HG02885 (cell line): ENCODE results near the gene SLC44A5.
"Not testable (repeated sequence)": the region's sequence is repeated elsewhere in the genome, so short reads cannot be mapped to it uniquely, and the experiment has no call there.

Source experiments
- ATAC-seq: cut with Tn5 transposase; IDR thresholded peaks from one replicate; pipeline ENCODE4 v1.9.1; 2021; ENCODE audit warnings: mild to moderate bottlenecking; ENCODE audit not compliant: unreplicated experiment, poor library complexity

Gene SLC44A5

DNA sequence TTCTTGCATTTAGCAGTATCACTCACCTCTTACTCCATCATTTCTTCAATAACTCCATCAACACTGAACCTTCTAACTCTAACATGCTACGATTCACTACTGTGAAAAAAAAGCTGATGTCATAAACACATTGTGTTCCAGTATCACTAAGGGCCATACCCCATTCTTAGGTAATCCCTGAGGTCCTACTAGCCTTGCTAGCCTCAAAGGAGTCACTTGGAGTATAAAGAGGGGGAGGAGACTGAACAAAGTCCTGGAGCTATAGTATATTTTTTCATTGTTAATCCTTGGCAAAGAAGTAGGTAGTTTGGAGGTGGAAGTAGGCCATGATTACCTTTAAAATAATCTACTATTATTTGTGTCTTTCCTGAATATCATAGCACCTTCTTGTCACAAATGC lies at the start of gene SLC44A5:
Gene SLC44A5, minus strand, starts transcription at position 101 of the 400 bp plus-strand sequence. CDS start 69,667 bp downstream, outside the sequence.
- ATAC-seq = no peak

DNA sequence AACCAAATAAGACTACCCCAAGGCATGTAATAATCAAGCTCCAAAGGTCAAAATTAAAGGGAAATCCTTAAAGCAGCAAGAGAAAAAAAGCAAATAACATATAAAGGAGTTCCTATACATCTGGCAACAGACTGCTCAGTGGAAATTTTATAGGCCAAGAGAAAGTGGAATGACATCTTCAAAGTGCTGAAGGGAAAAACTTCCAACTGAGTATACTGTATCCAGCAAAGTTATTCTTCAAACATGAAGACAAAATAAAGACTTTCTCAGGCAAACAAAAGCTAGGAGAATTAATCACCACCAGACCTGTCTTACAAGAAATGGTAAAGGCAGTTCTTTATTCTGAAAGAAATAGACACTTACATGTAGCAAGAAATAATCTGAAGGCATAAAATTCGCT lies 45.0 kb upstream of the SLC44A5 start:
- no peak for ATAC-seq

DNA sequence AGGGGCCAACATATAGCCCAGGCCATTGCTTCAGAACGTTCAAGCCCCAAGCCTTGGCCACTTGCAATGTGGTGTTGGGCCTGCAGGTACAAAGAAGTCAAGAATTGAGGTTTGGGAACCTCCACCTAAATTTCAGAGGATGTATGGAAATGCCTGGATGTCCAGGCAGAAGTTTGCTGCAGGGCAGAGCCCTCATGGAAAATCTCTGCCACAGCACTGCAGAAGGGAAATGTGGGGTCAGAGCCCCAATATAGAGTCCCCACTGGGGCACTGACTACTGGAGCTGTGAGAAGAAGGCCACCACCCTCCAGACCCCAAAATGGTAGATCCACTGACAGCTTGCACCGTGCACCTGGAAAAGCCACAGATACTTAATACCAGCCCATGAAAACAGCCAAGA lies 36.3 kb upstream of the SLC44A5 start:
- not testable (repeated sequence) for ATAC-seq

- ATAC-seq = not testable (repeated sequence)
Measured at GRCh38 chr1:75645153-75645552, 34.2 kb upstream of the SLC44A5 start.

DNA sequence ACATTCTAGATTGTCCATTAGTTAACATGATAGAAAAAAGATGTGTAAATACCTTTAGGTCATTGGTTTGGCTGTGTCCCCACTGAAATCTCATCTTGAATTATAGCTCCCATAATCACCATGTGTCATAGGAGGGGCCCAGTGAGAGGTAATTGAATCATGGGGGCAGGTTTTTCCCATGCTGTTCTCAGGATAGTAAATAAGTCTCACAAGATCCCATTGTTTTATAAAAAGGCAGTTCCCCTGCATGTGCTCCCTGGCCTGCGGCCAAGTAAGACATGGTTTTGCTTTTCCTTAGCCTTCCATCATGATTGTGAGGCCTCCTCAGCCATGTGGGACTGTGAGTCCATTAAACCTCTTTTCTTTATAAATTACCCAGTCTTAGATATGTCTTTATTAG lies 32.5 kb upstream of the SLC44A5 start:
- ATAC-seq = no peak

DNA sequence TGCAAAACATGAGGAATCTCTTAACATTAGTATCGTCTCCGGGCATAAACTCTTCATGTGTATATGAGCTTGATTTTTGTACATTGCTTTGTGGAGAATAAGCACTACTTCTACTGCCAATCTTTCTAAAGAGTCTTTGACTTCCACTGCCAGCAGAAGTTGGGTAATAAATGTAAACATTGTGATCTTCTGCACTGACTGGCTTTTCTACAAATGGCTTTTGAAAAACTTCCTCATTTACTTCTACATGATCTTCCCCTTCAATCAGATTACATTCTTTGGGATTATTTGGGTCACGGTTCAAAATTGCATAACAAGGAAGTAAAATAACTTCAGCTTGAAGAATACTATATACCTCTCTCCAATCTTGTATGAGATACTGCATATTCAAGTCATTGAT lies 30.4 kb upstream of the SLC44A5 start:
- no peak for ATAC-seq

DNA sequence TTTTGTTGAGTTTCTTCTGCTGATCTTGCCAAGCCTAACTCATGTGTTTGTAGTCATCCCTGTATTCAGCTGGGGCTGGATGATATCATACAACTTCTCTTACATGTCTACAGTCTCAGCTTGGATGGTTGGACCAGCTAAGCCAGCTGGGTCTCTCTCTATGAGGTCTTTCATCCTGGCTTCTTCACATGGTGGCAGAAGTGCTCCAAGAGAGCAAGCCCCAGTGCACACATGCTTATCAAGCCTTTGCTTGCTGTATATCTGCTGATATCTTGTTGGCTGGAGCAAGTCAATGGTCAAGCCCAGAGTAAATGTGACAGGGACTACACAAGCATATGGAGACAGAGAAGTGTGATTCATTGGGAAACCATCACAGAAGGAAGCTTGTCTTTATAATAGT lies 29.2 kb upstream of the SLC44A5 start:
- peak; percentile 51 for ATAC-seq

DNA sequence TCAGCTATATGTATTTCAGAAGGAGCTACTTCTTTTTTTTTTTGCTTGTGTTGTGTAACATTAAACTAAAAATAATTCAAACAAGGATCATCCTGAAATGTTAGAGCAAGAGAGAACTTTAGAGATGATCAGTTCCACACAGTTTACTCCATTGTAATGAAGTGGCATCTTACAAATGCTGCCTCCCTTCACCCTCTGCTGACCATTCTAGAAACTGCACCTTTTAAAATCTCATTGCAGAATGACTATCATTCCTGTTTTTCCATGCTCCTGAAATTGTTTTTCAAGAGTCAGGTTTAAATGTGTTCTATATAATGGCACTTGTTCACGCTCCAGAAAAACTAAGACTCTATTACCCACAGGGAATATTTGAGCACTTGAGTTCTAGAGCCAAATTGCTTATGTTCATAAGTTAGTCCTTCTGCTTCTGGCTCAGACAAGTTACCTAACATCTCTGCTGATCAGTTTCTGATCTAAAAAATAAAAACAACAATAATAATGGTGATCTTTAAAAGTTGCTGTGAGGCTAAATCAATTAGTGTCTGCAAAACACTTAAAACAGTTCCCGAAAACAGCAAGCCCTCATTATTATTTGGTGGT lies 21.5 kb upstream of the SLC44A5 start:
- peak; percentile 94 for ATAC-seq

DNA sequence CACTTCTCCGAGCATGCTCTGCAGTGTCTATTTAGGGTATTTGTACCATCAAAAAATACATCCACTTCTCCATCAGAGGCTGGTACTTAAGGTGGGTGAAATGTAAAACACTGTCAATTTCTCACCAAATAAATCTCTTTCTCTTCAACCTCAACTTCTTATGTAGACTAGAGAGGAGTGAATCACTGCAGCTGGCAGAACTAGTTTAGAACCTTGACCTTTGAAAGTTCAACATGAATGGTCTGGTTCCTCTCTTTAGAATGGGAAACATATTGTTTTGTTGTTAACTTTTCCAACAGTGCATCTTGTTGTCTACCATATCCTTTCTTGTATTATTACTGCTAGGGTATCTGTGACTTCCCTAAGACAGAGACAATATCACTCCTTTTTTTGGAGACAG lies 20.1 kb upstream of the SLC44A5 start:
- ATAC-seq = no peak

DNA sequence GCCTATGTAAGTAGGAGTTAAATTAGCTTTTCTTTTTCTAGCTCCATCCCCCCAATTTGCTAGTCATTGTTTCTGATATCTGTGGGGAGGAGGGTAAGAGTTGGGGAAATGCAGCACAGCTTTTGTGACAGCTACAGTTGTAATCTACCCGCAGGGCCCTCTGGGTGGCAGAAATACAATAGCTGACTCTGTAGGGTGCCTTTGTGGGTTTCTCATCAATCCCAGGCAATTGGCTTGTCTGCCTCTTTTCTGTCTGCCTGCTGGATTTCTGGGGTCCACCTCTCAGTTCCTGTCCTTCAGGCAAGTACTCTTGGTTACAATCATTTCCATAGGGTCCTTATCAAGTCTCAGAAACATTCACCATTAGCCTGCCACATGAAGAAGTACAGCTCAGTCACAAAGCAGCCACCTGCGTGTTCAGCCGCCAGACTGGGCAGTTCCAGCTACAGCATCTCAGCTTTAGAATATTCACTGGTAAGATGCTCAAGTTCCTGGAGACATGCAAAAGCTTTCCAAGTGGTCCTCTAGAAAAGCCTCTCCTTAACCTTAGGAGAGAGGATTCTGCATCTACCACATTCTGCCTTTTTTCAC lies 19.2 kb upstream of the SLC44A5 start:
- no peak for ATAC-seq

- ATAC-seq = no peak
Measured at GRCh38 chr1:75625795-75626194, 14.9 kb upstream of the SLC44A5 start.

DNA sequence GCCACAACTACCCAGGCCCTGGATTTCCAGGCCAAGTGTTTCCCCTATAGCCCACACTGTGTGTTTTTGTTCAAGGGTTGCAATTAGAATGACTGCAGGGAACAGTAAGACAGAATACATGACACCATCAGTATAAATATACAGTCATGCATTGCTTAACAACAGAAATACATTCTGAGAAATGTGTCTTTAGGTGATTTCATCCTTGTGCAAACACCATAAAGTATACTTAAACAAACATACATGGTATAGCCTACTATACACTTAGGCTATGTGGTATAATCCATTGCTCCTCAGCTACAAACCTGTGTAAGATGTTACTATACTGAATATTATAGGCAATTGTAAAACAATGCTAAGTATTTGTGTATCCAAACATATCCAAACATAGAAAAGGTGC lies 7.5 kb upstream of the SLC44A5 start:
- ATAC-seq = no peak

GRCh38 chr1:75616436-75617433 lies 5.8 kb upstream of the SLC44A5 start:
- peak; percentile 5 for ATAC-seq

DNA sequence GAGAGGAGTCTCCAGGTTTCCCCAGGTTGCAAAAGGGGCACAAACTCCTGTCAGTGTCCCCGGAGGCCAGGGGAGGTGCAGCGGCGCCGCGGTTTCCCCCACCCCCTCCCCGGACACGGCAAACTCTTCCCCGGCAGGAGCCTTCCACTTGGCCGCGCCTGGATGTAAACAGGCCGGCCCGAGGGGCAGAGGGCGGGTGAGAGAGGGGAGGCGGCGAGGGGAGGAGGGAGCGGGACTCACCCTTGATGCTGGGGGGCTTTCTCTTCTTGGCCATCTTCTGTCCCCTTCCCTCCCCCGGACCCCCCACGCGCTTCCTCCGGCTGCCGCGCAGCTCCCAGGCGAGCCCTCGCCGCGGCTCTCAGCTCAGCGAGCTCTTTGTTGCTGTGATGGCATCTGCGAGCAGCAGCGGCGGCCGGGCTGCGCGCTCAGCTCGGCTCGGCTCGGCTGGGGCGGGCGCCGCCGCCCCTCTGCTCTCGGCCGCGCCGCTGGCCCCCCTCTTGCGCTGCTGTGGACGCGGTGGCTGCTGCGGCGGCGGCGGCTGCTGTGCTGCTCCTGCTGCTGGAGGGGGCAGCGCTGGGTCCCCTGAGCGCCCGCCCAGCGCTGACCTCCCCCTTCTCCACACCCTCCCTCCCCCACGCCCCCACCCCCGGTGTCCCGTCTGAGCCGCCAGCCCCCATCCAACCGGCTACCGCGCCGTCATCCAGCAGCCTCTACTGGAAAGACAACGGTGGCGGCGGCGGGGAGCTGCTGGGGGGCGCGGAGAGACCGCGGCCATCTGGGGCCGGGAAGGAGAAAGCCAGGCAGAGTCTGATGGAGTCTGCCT lies 4.9 kb upstream of the SLC44A5 start:
- ATAC-seq = peak; percentile 67

DNA sequence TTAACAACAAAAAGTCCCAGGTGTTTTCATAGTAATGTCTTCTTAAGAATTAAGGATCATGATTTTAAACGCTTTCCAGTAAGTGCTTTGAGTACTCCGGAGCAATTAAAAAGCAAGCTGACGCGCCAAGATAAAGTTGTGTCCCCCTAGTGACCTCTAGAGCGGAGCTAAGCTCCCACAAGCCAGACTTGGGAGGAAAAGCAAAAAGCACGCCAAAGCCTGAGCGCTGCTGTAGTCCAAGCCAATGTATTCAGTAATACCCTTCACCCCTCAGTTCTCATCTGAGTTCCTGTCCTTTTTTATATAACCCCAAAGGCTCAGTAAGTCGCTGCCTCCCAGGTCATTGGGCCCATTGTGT lies 3.5 kb upstream of the SLC44A5 start:
- ATAC-seq = no peak

- ATAC-seq = no peak
Measured at GRCh38 chr1:75613916-75614315, 3.0 kb upstream of the SLC44A5 start.

DNA sequence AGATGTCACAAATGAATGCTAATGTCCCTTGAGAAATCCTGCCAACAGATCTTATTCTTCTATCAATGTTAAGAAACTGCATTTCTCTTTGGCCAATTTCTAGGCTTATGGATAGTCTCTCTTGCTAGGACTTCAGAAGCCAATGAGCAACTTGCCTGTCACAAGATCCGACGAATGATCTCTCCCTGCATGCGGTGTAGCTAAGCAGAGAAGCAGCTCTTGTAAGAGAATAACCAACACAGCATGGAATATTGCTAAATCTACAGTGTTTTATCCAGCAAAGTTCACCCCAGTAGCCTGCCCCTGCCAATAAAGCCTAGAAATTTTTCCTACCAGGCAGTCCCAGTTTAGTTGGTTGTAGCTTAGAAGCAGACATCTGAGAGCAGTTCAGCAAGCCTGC lies 2.1 kb upstream of the SLC44A5 start:
- no peak for ATAC-seq

- ATAC-seq = no peak
Measured at GRCh38 chr1:75602486-75602885, 8.4 kb downstream of the SLC44A5 start.

DNA sequence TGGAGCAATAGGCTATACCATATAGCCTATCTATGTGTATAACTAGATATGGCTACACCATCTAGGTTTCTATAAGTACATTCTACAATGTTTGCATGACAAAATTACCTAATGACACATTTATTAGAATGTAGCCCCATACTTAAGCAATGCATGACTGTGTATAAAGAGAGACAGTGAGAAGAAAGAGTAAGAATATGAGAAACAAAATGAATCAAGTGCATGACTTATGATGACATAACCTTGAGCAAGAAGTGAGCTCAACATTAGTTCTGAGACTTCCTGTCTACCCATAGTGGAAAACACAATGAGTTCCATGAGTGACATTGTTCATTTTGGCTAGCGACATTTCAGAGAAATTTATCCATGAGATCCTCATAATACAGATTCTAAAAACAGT lies 10.1 kb downstream of the SLC44A5 start:
- no peak for ATAC-seq

DNA sequence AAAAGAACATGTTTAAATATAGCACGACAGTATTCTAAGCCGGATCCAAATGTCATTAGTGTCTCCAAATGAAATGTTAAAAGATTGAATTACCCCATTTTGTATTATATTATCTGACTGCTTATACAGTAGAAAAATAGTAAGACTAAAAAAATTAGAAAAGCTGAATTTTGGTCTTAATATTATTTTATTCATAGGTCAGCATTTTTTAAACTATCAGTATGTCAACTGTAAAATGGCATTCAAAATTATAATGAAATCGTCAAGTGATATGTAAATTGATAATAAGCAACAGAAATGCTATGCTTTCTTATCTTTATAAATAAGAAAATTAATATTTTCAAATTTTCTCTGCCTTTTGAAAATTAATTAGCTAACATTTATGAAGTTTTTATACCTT lies 16.6 kb downstream of the SLC44A5 start:
- ATAC-seq = no peak
